ENCODE measurements around the gene SCAF1. TPM values are rescaled to one million over a fixed set of nuclear protein-coding genes. Genes with fewer than 3 reads are reported as not detected.
"Not testable (repeated sequence)": the region's sequence is repeated elsewhere in the genome, so short reads cannot be mapped to it uniquely, and the experiment has no call there.

SCAF1 gene
- total RNA-seq, 1 donor from 2014 or later: 67.9 TPM

DNA sequence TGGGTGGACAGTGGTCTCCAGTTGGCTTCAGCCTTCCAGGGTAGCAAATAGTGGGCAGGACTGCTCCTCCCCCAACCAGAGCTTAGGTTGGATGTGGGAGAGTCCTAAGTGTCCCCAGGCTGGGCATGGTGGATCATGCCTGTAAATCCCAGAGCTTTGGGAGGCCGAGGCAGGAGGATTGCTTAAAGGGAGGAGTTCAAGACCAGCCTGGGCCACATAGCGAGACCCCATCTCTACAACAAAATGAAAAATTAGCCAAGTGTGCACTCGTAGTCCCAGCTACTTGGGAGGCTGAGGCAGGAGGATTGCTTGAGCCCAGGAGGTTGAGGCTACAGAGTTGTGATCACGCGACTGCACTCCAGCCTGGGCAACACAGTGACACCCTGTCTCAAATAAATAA lies 9.4 kb upstream of the SCAF1 start:
- H3K4me1 ChIP-seq: peaks cover 3% of the 10 kb centered on the region
- intact Hi-C loops (cut with DNase I): no loop called here

DNA sequence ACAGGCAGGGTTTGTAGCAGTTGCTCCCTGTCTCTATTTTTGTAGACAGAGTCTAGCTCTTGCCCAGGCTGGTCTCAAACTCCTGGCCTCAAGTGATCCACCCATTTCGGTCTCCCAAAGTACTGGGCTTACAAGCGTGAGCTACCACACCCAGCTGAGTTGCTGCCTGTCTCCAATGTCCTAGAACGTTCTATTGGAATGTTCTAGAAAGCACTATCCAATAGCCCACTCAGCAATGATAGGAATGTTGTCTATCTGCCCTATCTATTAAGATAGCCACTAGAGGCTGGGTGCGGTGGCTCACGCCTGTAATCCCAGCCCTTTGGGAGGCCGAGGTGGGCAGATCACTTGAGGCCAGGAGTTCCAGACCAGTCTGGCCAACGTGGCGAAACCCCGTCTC lies 8.7 kb upstream of the SCAF1 start:
- H3K27ac ChIP-seq: peak overlapping the region; percentile 47
- H3K36me3 ChIP-seq; H3K27me3 ChIP-seq; H3K9me3 ChIP-seq; H3K4me1 ChIP-seq; intact Hi-C loops (cut with DNase I); H3K4me3 ChIP-seq; DNase-seq: not testable (repeated sequence)
- peak; percentile 11 for ATAC-seq

More for the DNA sequence above, 9.4 kb upstream of the SCAF1 start:
- ATAC-seq (no peak), DNase-seq (no peak)
- Histone ChIP-seq H3K4me3 (no peak overlapping the region), H3K27me3 (no peaks in the 10 kb centered on the region), H3K27ac (peak overlapping the region; percentile 47), H3K9me3 (no peaks in the 10 kb centered on the region), H3K36me3 (no peaks in the 10 kb centered on the region)
- TF ChIP-seq, protein P1, sequence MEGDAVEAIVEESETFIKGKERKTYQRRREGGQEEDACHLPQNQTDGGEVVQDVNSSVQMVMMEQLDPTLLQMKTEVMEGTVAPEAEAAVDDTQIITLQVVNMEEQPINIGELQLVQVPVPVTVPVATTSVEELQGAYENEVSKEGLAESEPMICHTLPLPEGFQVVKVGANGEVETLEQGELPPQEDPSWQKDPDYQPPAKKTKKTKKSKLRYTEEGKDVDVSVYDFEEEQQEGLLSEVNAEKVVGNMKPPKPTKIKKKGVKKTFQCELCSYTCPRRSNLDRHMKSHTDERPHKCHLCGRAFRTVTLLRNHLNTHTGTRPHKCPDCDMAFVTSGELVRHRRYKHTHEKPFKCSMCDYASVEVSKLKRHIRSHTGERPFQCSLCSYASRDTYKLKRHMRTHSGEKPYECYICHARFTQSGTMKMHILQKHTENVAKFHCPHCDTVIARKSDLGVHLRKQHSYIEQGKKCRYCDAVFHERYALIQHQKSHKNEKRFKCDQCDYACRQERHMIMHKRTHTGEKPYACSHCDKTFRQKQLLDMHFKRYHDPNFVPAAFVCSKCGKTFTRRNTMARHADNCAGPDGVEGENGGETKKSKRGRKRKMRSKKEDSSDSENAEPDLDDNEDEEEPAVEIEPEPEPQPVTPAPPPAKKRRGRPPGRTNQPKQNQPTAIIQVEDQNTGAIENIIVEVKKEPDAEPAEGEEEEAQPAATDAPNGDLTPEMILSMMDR (IDR thresholded peaks at IDR 0.05): no peak

DNA sequence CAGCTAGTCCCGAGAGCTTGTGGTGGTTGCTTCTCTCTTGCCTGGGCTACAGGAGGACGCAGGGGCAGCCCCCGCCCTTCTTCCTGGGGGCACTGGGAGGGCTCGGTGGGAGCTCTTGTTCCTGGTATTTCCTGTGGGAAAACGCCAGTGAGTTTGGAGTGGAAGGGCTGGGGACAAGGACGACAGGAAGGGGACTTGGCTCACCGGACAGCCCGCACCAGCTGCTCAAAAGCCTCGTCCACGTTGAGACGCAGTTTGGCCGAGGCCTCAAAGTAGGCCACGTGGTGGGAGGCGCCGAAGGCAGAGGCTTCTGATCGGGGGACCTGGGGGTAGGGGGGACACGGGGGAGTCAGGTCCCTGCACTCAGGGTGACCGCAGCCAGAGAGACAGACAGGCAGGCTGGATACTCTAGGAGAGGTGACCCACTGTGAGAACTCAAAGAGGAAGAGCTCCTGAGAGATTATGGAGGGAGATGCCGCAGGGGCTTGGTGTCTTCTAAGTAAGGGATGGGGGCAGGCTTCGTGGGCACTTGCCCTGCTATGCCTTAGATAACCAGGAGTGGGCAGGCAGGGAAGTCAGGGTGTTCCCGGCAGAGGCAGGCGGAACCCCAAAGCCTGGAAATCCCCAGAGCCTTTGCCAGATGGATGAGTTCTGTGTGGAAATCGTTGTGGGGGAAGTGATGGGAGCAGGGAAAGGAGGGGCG lies 6.3 kb upstream of the SCAF1 start:
- H3K4me1 ChIP-seq: peaks cover 20% of the 10 kb centered on the region
- H3K36me3 ChIP-seq: no peaks in the 10 kb centered on the region
- ATAC-seq (no peak), DNase-seq (no peak)
- no peaks in the 10 kb centered on the region for H3K9me3 ChIP-seq
- intact Hi-C loops (cut with DNase I): no loop called here
- no peaks in the 10 kb centered on the region for H3K27me3 ChIP-seq
- H3K4me3 ChIP-seq: no peak overlapping the region
- TF ChIP-seq, protein P1 (IDR thresholded peaks at IDR 0.05): no peak
- peak overlapping the region; percentile 53 for H3K27ac ChIP-seq

DNA sequence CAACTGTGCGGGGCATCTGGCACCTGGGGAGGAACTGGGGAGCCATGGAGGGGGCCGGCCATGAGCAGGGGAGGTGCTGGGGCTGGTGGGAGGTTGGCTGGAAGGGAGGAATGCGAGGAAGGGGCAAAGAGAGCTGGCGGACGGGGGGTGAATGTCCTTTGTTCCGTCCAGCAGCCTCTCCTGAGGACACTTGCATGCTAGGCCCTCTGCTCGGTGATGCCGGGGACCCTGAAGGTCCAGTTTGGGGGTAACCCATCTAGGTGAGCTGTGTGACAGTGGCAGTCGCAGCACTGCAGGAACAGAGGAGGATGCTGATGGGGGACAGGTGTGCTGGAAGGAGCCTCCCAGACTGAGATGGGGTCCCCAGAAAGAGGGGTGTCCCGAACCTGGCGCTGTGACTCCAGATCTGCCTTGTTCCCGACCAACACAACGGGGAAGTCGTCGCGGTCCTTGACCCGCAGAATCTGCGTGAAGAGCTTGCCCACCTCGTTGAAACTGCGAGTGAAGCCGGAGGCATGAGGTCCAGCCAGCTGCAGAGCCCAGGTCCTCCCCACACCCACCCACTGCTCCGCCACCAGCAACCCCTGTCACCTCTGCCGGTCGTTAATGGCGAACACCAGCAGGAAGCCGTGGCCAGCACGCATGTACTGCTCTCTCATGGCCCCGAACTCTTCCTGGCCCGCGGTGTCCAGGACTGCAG lies 5.6 kb upstream of the SCAF1 start:
- Histone ChIP-seq H3K27me3 (no peaks in the 10 kb centered on the region), H3K36me3 (no peaks in the 10 kb centered on the region), H3K9me3 (no peaks in the 10 kb centered on the region), H3K4me1 (peaks cover 20% of the 10 kb centered on the region), H3K4me3 (no peak overlapping the region), H3K27ac (peak overlapping the region; percentile 53)
- ATAC-seq (no peak), DNase-seq (no peak)
- TF ChIP-seq, protein P1 (IDR thresholded peaks at IDR 0.05): no peak
- intact Hi-C loops (cut with DNase I): no loop called here

DNA sequence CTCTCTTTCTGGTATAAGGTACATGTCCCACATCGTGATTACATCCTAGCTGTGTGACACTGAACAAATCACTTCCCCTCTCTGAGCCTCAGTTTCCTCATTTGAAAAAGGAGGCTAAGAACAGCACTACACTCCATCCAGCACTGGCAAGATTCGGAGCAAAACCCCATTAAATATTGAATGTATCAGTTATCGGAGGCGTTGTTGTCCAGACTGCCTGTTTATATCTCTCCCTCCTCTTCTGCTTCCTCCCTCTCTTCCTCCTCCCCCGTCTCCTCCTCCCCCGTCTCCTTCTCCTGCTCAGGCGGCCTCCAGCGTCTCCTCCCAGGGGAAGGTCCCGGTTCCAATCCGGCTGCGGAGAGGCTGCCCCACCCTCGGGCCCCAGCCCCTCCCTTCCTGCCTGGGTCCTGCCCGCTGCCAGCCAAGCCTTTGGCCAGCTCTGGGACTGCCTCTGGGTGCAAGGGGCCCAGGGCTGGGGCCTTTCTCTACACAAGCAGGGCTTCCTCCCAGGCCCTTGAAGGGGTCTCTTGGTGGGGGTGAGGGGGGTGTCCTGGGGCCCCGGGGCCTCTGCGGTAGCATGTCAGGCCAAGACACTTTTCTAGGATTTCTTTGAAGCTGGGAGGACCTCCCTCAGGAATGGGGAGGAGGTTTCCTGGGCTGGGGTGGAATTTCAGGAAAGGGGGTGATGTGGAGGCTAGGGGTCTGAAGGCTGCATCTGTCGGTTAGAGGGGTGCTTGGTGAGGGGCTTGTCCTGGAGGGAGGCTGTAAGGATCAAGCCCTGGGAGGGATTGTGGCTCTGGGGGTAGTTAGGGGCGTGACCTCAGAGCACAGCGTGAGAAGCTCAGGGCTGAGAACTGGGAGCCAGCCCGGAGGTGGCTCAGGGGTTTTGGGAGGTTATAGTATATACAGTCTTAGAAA lies 3.9 kb upstream of the SCAF1 start:
- intact Hi-C loops (cut with DNase I): no loop called here
- Histone ChIP-seq H3K9me3 (no peaks in the 10 kb centered on the region), H3K4me3 (peak overlapping the region; percentile 91), H3K27me3 (no peaks in the 10 kb centered on the region), H3K4me1 (peaks cover 26% of the 10 kb centered on the region), H3K27ac (peak overlapping the region; percentile 100), H3K36me3 (no peaks in the 10 kb centered on the region)
- ATAC-seq (peak; percentile 31), DNase-seq (peak; percentile 92)
- TF ChIP-seq, protein P1 (IDR thresholded peaks at IDR 0.05): no peak

Measured in upper lobe of right lung (tissue), 1 donor.